AG10803 (cell line): ENCODE data around the gene PCDHB13.

Experiments used
- DNase-seq: peaks from one replicate; pipeline ENCODE4 v3.0.0; 2010; ENCODE audit warnings: low read depth
- H3K4me3 ChIP-seq: 2 replicates; pipeline ENCODE4 v1.5.1; 2011; ENCODE audit warnings: mild to moderate bottlenecking, low read length, control low read depth
- CTCF ChIP-seq: conservative IDR thresholded peaks from 2 replicates; pipeline ENCODE4 v1.5.1; 2011; ENCODE audit warnings: mild to moderate bottlenecking, low read length, control low read depth, inconsistent platforms

The PCDHB13 gene

GRCh38 chr5:141258464-141258863 lies 44.7 kb downstream of the PCDHB13 start:
- no peak overlapping the region for H3K4me3 ChIP-seq
- DNase-seq, result no peak
- TF ChIP-seq CTCF, result no peak

- no peak for DNase-seq
- no peak for TF ChIP-seq CTCF
- no peak overlapping the region for H3K4me3 ChIP-seq
Measured at GRCh38 chr5:141258948-141259347, 45.2 kb downstream of the PCDHB13 start.

GRCh38 chr5:141260458-141261237 lies 46.9 kb downstream of the PCDHB13 start:
- no peak for TF ChIP-seq CTCF
- H3K4me3 ChIP-seq, result no peak overlapping the region
- no peak for DNase-seq

GRCh38 chr5:141261238-141261546 lies 47.5 kb downstream of the PCDHB13 start:
- no peak for TF ChIP-seq CTCF
- DNase-seq, result no peak
- H3K4me3 ChIP-seq, result no peak overlapping the region
